ENCODE results near the gene DCLK1. TPM values are rescaled to one million over a fixed set of nuclear protein-coding genes. Genes with fewer than 3 reads are reported as not detected.

The DCLK1 gene
- total RNA-seq, 3 donors from 2014 or later (not counting 1 experiment from before 2014, with no cell fraction given) = not detected

GRCh38 chr13:35761440-35762252 is 369.5 kb downstream of the DCLK1 start:
- DNase-seq (no peak), ATAC-seq (peak in 1 of 3 donors; percentile 30)
- H3K4me1 Mint-ChIP-seq = no peaks in the 10 kb centered on the region
- no peaks in the 10 kb centered on the region for H3K36me3 Mint-ChIP-seq
- H3K9me3 Mint-ChIP-seq = peaks cover 7 to 9% of the 10 kb centered on the region in 2 donors
- Histone ChIP-seq H3K27me3 (ENCODE audit: control insufficient read depth, insufficient read depth, low read length) (no peaks in the 10 kb centered on the region), H3K4me3 (ENCODE audit: low read length) (no peak overlapping the region), H3K36me3 (ENCODE audit: control insufficient read depth, insufficient read depth, low read length) (no peaks in the 10 kb centered on the region), H3K27ac (ENCODE audit: low read length) (no peak overlapping the region), H3K9me3 (ENCODE audit: control insufficient read depth, insufficient read depth, low read length) (no peaks in the 10 kb centered on the region), H3K4me1 (ENCODE audit: control insufficient read depth, insufficient read depth, low read length) (no peaks in the 10 kb centered on the region)
- no peak for TF ChIP-seq CTCF (IDR thresholded peaks at IDR 0.05)
- no peak overlapping the region for H3K27ac Mint-ChIP-seq
- H3K4me3 Mint-ChIP-seq = no peak overlapping the region
- H3K27me3 Mint-ChIP-seq (ENCODE audit: low read depth in 2 of 2) = no peaks in the 10 kb centered on the region
- intact Hi-C loops (cut with micrococcal nuclease) = no loop called here
- WGBS (ENCODE audit: insufficient coverage) = 97% methylated on average over 2 of the region's 2 CpGs

- no peak overlapping the region for H3K4me3 ChIP-seq (ENCODE audit: low read length)
- ATAC-seq (no peak), DNase-seq (no peak)
- no peaks in the 10 kb centered on the region for H3K27me3 Mint-ChIP-seq (ENCODE audit: low read depth in 2 of 2)
- intact Hi-C loops (cut with micrococcal nuclease) = no loop called here
- 82% methylated on average over 13 of the region's 13 CpGs for WGBS (ENCODE audit: insufficient coverage)
- H3K27ac ChIP-seq (ENCODE audit: low read length) = no peak overlapping the region
- H3K4me1 ChIP-seq (ENCODE audit: control insufficient read depth, insufficient read depth, low read length) = no peaks in the 10 kb centered on the region
- no peaks in the 10 kb centered on the region for H3K4me1 Mint-ChIP-seq
- no peaks in the 10 kb centered on the region for H3K9me3 ChIP-seq (ENCODE audit: control insufficient read depth, insufficient read depth, low read length)
- no peak for TF ChIP-seq CTCF (IDR thresholded peaks at IDR 0.05)
- H3K27me3 ChIP-seq (ENCODE audit: control insufficient read depth, insufficient read depth, low read length) = no peaks in the 10 kb centered on the region
- peaks cover 8 to 10% of the 10 kb centered on the region in 2 donors for H3K9me3 Mint-ChIP-seq
- H3K4me3 Mint-ChIP-seq = no peak overlapping the region
- no peak overlapping the region for H3K27ac Mint-ChIP-seq
- no peaks in the 10 kb centered on the region for H3K36me3 Mint-ChIP-seq
- no peaks in the 10 kb centered on the region for H3K36me3 ChIP-seq (ENCODE audit: control insufficient read depth, insufficient read depth, low read length)
Observed at GRCh38 chr13:35760735-35761281, 370.4 kb downstream of the DCLK1 start.

GRCh38 chr13:35747594-35747993 is 383.6 kb downstream of the DCLK1 start:
- H3K4me1 ChIP-seq (ENCODE audit: control insufficient read depth, insufficient read depth, low read length) = no peaks in the 10 kb centered on the region
- Mint-ChIP-seq H3K4me3 (no peak overlapping the region), H3K4me1 (no peaks in the 10 kb centered on the region), H3K27ac (no peak overlapping the region), H3K36me3 (peaks cover 12% of the 10 kb centered on the region), H3K27me3 (ENCODE audit: low read depth in 2 of 2) (peaks cover 0 to 2% of the 10 kb centered on the region in 2 donors), H3K9me3 (peaks cover 0 to 4% of the 10 kb centered on the region in 2 donors)
- no peaks in the 10 kb centered on the region for H3K36me3 ChIP-seq (ENCODE audit: control insufficient read depth, insufficient read depth, low read length)
- no peak for ATAC-seq
- 95% methylated on average over 2 of the region's 2 CpGs for WGBS (ENCODE audit: insufficient coverage)
- intact Hi-C loops (cut with micrococcal nuclease) = no loop called here
- H3K4me3 ChIP-seq (ENCODE audit: low read length) = no peak overlapping the region
- TF ChIP-seq CTCF (IDR thresholded peaks at IDR 0.05) = no peak
- H3K27me3 ChIP-seq (ENCODE audit: control insufficient read depth, insufficient read depth, low read length) = no peaks in the 10 kb centered on the region
- DNase-seq = no peak
- H3K27ac ChIP-seq (ENCODE audit: low read length) = no peak overlapping the region
- no peaks in the 10 kb centered on the region for H3K9me3 ChIP-seq (ENCODE audit: control insufficient read depth, insufficient read depth, low read length)

Data from natural killer cell (primary cell).